Left lung (tissue), 10 donors: ENCODE results near the gene ADCY2. TPM values are rescaled to one million over a fixed set of nuclear protein-coding genes. Genes with fewer than 3 reads are reported as not detected.

Source experiments
- ATAC-seq: fragments of 200-7000 bp; cut with Tn5 transposase; one replicate; pipeline ENCODE4 v1.9.1; 2020; ENCODE audit warnings: moderate library complexity
- DNase-seq, 4 donors: peaks; one replicate each; pipeline ENCODE4 v3.0.0-alpha.2; 2013 to 2020
- H3K27ac ChIP-seq, 2 donors: fragments of 200-600 bp; sonication (generic) in 1 of 2; one replicate each; pipeline versions ENCODE4 v1.5.0 to v1.8.0; 2020 to 2021
- H3K27me3 ChIP-seq, 2 donors: fragments of 200-600 bp; sonication (generic) in 1 of 2; one replicate each; pipeline versions ENCODE4 v1.5.0 to v1.8.0; 2020 to 2021
- H3K36me3 ChIP-seq, 2 donors: fragments of 200-600 bp; sonication (generic) in 1 of 2; one replicate each; pipeline versions ENCODE4 v1.5.0 to v1.8.0; 2020 to 2021
- H3K4me1 ChIP-seq, 2 donors: fragments of 200-600 bp; one replicate each; pipeline ENCODE4 v1.8.0; 2021
- H3K4me3 ChIP-seq, 2 donors: fragments of 200-600 bp; sonication (generic) in 1 of 2; one replicate each; pipeline versions ENCODE4 v1.5.0 to v1.8.0; 2020 to 2021; ENCODE audit warnings: mild to moderate bottlenecking in 1 of 2
- H3K9me3 ChIP-seq, 2 donors: fragments of 200-600 bp; sonication (generic) in 1 of 2; one replicate each; pipeline versions ENCODE4 v1.5.0 to v1.8.0; 2020 to 2021
- CTCF ChIP-seq, 2 donors: fragments of 200-600 bp; sonication (generic) in 1 of 2; IDR thresholded peaks; one replicate each; pipeline versions ENCODE4 v1.5.0 to v1.8.0; 2021; ENCODE audit warnings: antibody characterized with exemption in 2 of 2
- intact Hi-C, 2 donors: fragments of 100-400 bp; cut with DNase I; formaldehyde crosslinking; loops; one replicate each; pipeline versions ENCODE4 v1.11.2 to v1.14.2; 2022
- polyA plus RNA-seq, 6 donors: library from polyadenylated mRNA; unstranded; fragments of 120-200 nt; gene quantifications; one replicate each; pipeline ENCODE4 v1.2.1, GENCODE V29; 2013; ENCODE audit not compliant: insufficient read length in 6 of 6
- total RNA-seq, 2 donors: library from RNA; stranded (reverse); fragmentation: NEBNext Ultra II Directional; extraction: Animal tissue kit (Norgen Biotek cat#: 25700); gene quantifications; one replicate each; pipeline ENCODE4 v1.2.1, GENCODE V29; 2021
- donor health status: DM: no; HTN: yes; CAD: no.
- donor health status: DM: no; HTN: no; CAD: no.

The ADCY2 gene
- total and polyA plus RNA-seq, 8 donors = 0.34 to 14.0 (median 9.6) TPM

DNA sequence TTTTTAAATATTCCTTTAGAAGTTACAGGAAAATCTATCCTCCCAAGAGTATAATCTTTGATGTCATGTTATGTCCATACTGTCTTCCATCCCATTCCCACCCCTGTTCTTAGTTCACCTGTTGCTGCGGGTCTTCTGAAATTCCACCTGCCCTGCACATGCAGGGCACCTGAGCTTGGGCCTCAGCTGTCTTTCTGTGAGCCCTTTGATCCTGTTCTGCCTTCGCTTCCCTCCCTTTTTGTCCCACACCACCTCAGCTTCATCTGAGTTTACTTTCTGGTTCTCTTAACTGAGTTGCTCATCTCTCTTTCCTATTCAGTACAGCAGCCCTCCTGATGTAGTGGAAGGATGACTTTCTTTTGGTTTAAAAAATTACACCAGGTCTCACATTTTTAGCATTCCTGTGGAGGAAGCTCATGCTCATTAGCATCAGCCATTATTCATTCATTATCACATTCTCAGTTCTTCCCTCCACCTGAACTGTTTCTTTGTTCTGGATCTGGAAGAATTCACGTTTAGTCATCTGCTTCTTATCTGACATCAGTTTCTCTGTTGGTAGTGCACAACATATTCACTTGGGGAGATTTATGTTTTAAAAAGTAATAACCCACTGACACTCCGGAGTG is 211.0 kb downstream of the ADCY2 start:
- no peak for ATAC-seq

DNA sequence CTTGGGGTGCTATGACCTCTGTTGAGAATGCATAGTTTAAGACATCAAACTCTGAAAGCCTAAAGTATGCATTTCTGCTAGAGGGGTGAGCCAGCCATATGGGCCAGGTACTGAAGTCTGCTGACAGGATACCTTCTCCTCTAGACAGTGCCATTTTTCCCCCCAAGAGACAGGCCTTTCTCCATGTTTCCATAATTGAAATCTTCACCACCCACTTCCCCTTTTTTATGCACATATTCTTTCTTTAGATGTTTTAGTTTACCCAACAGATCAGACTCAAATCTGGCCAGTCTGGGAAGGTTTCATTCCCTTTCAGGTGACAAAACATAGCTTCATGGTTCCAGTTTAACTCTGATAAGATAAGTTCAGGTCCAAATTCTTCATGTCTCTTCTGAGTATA is 212.8 kb downstream of the ADCY2 start:
- ATAC-seq (no peak), DNase-seq (no peak)
- Histone ChIP-seq H3K27me3 (no peaks in the 10 kb centered on the region), H3K4me1 (no peaks in the 10 kb centered on the region), H3K4me3 (no peak overlapping the region), H3K36me3 (no peaks in the 10 kb centered on the region), H3K9me3 (no peaks in the 10 kb centered on the region), H3K27ac (no peak overlapping the region)
- TF ChIP-seq CTCF (IDR thresholded peaks at IDR 0.05) = no peak
- intact Hi-C loops = no loop called here

More for the DNA sequence above, 211.0 kb downstream of the ADCY2 start:
- H3K4me3 ChIP-seq = no peak overlapping the region
- TF ChIP-seq CTCF (IDR thresholded peaks at IDR 0.05) = no peak
- peaks cover 0 to 4% of the 10 kb centered on the region in 2 donors for H3K9me3 ChIP-seq
- H3K27me3 ChIP-seq = no peaks in the 10 kb centered on the region
- no peaks in the 10 kb centered on the region for H3K4me1 ChIP-seq
- H3K36me3 ChIP-seq = no peaks in the 10 kb centered on the region
- intact Hi-C loops = no loop called here
- DNase-seq = no peak
- H3K27ac ChIP-seq = no peak overlapping the region

DNA sequence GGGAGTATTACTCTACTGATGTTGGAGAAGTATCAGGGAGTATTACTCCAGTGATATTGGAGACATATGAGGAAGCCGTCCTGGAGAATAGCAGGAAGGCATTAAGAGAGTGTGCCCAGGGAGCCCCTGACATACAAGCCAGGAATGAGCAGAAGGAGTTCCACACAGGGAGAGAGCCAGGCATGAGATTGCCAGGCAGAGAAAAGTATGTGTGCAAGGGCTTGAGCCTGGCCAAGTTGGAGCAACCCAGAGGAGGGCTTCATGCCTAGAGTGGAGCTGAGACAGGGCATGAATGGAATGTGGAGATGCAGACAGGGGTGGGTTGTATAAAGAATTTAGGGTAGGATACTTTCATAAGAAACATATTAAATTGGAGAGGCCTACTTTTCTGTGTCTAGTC is 213.8 kb downstream of the ADCY2 start:
- DNase-seq = no peak
- TF ChIP-seq CTCF (IDR thresholded peaks at IDR 0.05) = no peak
- H3K27ac ChIP-seq = no peak overlapping the region
- intact Hi-C loops = no loop called here
- H3K4me3 ChIP-seq = no peak overlapping the region
- no peaks in the 10 kb centered on the region for H3K36me3 ChIP-seq
- no peaks in the 10 kb centered on the region for H3K27me3 ChIP-seq
- no peak for ATAC-seq
- no peaks in the 10 kb centered on the region for H3K4me1 ChIP-seq
- H3K9me3 ChIP-seq = no peaks in the 10 kb centered on the region

- Histone ChIP-seq H3K36me3 (no peaks in the 10 kb centered on the region), H3K9me3 (no peaks in the 10 kb centered on the region), H3K27me3 (no peaks in the 10 kb centered on the region), H3K4me1 (no peaks in the 10 kb centered on the region), H3K27ac (no peak overlapping the region), H3K4me3 (no peak overlapping the region)
- TF ChIP-seq CTCF (IDR thresholded peaks at IDR 0.05) = no peak
- ATAC-seq (no peak), DNase-seq (no peak)
- intact Hi-C loops = no loop called here
These were observed 214.7 kb downstream of the ADCY2 start for GRCh38 chr5:7610531-7611177.

GRCh38 chr5:7611518-7611917 is 215.6 kb downstream of the ADCY2 start:
- ATAC-seq (no peak), DNase-seq (peak in 1 of 4 donors; percentile 6)
- Histone ChIP-seq H3K36me3 (no peaks in the 10 kb centered on the region), H3K4me3 (no peak overlapping the region), H3K27me3 (no peaks in the 10 kb centered on the region), H3K9me3 (no peaks in the 10 kb centered on the region), H3K27ac (no peak overlapping the region), H3K4me1 (no peaks in the 10 kb centered on the region)
- no peak for TF ChIP-seq CTCF (IDR thresholded peaks at IDR 0.05)
- intact Hi-C loops = no loop called here
